NCI-H187 (cell line): ENCODE data around the gene AQP12A.

ENCODE experiments used
- DNase-seq, 2 experiments: peaks; one replicate each; lab custom pipeline; 2025; lab: John Stamatoyannopoulos, UW

The AQP12A gene

GRCh38 chr2:240707043-240707756, 15.5 kb downstream of the AQP12A start:
- DNase-seq: no peak

DNA sequence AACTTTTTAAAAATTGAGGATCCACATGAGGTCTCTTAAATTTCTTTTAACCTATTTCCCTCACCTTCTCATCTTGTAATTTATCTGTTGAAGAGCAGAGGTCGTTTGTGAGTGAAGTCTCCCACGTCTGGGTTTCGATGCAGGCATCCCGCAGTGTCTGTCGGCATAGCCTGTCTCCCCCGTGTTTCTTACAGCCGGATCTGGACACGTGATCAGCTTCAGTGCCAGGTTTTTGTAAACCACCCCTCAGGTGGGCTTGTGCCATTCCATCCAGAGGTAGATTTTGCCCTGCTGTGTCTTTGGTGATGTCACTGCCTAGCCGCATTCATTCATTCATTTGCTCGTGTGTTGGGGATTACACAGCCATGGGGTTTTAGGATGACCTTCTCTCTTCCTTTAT, 16.2 kb downstream of the AQP12A start:
- DNase-seq: no peak

DNA sequence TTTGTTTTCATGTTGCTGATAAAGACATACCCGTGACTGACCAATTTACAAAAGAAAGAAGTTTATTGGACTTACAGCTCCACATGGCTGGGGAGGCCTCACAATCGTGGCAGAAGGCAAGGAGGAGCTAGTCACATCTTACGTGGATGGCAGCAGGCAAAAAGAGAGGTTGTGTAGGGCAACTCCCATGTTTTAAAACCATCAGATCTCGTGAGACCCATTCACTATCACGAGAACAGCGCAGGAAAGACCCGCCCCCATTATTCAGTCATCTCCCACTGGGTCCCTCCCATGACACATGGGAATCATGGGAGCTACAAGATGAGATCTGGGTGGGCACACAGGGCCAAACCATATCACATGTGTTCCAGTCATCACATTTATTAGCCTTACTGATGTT, 16.8 kb downstream of the AQP12A start:
- DNase-seq: no peak

DNA sequence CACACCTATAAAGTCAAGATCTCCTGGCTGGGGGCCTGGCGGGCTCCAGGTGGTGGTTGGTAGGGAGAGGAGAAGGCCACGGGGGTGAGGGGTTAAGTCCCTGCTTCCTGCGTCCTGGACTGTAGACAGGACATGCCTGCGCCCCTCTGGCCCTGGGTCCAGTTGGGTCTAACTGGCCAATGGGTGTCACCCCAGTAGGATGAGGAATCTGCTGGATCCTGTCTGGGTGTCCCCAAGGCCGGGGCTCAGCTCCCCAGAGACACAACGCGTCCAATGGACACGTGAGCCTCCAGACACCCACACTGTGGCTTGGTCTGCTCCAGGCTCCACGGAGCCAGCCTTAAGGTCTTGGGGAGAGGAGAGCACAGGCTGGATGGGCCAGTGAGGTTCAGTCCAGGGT, 19.6 kb downstream of the AQP12A start:
- DNase-seq: no peak

- no peak for DNase-seq
Measured at GRCh38 chr2:240711701-240712100, 20.0 kb downstream of the AQP12A start.

DNA sequence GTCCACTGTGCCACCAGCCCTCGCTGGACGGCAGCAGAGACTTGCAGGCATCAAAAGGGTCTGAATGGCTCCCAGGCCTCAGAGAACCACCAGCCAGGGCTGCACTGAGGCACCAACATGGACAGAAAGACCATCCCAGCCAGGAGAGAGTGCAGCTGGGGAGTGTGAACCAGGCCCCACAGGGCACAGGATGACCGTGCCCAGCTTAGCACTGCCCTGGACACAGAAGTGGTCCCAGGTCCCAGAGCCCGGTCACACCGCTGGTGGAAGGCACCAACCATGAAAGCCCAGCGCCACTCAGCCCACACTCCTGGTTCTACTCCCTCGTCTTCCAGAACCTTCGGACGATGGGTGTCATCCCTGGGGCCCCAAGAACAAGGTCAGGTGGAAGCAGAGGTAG, 20.5 kb downstream of the AQP12A start:
- no peak for DNase-seq

DNA sequence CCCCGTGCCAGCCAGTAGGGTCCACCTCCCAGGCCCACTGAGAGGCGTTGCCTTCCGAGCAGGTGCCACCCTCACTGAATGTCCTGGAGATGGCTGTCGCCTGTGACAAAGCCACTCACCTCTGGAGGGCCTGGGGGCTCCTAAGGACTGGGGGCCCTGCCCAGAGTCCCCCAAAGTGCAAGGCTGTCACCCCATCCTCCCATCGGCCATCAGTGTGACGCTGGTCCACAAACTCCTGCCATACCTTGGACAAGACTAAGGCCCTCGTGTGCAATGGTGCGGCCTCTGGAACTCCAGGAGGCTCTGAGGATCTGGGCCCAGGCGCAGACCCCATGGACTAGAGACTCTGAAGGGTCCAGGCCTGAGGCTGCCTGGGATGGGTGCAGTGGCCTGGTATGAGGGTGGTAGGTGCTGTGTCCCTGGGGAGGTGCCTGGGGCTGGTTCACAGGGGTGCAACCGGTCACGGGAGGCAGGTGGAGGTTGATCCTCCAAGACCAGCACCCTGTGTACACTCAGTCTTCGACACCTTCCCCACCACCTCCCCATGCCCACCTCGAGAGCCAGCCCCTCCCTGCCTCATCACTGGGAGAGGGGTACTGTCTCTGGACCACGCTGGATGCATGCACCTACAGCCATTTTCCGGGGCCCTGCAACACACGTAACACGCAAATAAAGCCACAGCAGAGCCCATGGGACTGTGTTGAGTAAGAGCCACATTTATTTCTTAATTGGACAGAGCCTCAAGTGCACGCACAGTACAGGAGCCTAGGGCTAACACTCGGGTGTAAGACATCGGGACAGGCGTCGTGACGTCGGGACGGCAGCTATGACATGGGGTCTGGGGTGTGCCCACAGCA, 21.6 kb downstream of the AQP12A start:
- DNase-seq: no peak

- no peak for DNase-seq
Measured at GRCh38 chr2:240713928-240714746, 22.5 kb downstream of the AQP12A start.

- no peak for DNase-seq
Measured at GRCh38 chr2:240714747-240715725, 23.4 kb downstream of the AQP12A start.

- no peak for DNase-seq
Measured at GRCh38 chr2:240716130-240716798, 24.6 kb downstream of the AQP12A start.

DNA sequence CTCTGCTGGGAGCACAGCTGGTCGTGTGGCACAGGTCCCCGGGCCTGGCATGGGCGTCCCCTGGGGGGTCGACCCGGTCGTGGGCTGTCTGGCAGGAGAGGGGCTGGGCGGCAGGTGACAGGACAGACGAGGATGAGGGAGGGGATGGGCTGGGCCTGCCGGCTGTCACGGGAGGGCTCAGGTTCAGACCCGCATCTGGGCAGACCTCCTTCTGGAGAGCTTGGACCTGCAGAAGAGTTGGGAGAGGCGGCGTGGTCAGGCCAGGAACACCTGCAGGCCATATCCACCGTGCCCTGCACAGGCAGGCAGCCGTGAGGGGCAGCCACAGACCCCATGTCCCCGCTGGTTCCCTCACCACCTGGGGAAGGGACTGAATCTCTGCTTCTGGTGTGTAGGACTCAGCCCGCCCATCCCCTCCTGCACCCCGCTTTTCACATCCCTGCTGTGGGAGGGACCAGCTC, 25.5 kb downstream of the AQP12A start:
- no peak for DNase-seq

GRCh38 chr2:240717681-240718581, 26.3 kb downstream of the AQP12A start:
- DNase-seq: no peak

DNA sequence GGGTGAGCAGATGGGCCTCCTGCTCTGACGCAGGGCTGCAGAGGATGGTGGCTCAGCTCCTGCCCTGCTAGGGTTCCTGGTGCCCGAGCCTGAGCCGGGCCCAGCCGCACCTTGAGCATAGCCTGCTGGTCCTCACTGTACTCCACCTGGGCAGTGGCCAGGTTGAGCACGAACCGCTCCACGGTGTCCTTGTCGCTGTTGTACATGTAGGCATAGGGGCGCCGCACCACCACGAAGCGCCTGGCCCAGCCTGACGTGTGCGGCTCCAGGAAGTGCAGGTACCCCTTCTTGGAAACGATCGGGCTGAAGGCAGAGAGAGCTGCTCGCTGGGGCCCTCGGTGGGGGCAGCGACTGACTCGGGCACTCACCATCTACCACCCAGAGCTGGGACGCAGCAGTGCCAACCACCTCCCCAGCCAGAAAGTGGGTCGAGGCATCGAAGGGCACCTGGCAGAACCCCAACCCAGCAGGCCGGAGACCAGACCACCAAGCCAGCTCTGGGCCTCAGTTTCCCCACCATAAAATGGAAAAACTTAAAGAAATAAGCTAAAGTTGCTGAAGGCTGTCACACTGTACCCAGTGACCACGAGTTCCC, 27.3 kb downstream of the AQP12A start:
- no peak for DNase-seq

- DNase-seq: no peak
Measured at GRCh38 chr2:240719676-240720545, 28.2 kb downstream of the AQP12A start.

DNA sequence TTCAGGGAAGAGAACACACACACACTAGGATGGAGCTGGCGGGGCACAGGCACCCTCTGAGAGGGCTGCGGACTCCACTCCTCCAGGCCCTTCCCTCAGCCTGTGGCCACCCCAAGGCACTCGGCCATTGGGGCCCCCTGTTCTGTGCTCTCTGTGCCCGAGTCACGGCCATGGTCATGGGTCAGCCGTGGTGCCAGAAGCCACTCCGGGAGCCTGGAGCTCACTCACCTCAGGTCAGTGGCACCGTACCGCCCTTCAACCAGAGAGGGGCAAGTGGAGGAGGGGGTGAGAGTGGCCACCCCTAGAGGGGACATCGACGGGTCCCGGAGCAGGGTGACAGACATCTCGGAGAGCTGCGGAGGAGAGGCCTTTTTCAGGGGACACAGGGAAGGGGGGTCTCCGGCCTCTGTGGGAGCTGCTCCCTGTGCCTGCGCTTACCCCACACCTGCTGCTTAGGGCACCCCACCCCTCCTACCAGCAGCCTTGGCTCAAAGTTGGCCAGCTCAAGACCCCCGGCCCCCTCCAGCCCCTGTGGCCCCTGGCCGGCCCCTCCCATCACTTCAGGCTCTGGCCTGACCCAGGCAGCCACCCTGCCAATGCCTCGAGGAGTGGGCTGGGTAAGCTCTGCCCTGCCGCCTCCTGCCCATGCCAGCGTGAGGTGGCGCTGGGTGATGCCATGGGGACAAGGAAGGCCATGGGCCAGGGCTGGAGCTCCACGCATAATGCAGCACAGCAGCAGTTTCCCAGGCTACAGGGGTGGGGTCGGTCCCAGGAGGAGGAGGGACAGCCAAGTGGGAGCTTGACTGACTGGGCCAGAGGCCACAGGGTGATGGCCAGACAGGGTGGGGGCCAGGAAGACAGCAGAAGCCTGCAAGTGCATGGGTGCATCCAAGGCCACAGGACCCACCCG, 29.3 kb downstream of the AQP12A start:
- DNase-seq: no peak

- DNase-seq: no peak
Measured at GRCh38 chr2:240721596-240722180, 30.0 kb downstream of the AQP12A start.

- DNase-seq: no peak
Measured at GRCh38 chr2:240722376-240722775, 30.7 kb downstream of the AQP12A start.
